HEK293 (cell line): Measurements from ENCODE around the gene NCK1.

Source experiments
- SALL2 ChIP-seq: fragments of 450-650 bp; formaldehyde crosslinking; IDR thresholded peaks from 2 replicates; pipeline ENCODE4 v1.5.0; 2017; ENCODE audit warnings: missing biosample characterization, mild to moderate bottlenecking, missing genetic modification characterization, borderline replicate concordance
- TCF7L2 ChIP-seq: IDR thresholded peaks from 2 replicates; pipeline ENCODE4 v1.6.1; 2011; ENCODE audit warnings: low read depth, mild to moderate bottlenecking, inconsistent platforms, low read length, moderate library complexity, borderline replicate concordance
- TRIM28 ChIP-seq: IDR thresholded peaks from 2 replicates; pipeline ENCODE4 v1.6.1; 2011; ENCODE audit warnings: low read length, control low read depth, borderline replicate concordance
- ZNF391 ChIP-seq: fragments of 450-650 bp; formaldehyde crosslinking; IDR thresholded peaks from 2 replicates; pipeline ENCODE4 v1.5.1; 2016; ENCODE audit warnings: low read depth, missing biosample characterization, missing genetic modification characterization, borderline replicate concordance
- ZNF623 ChIP-seq: fragments of 450-650 bp; formaldehyde crosslinking; IDR thresholded peaks from 2 replicates; pipeline ENCODE4 v1.5.1; 2016; ENCODE audit warnings: missing biosample characterization, missing genetic modification characterization
- ZNF830 ChIP-seq: fragments of 450-650 bp; IDR thresholded peaks from 2 replicates; pipeline ENCODE4 v1.5.0; 2018; ENCODE audit warnings: missing biosample characterization, missing genetic modification characterization, low read depth, mild to moderate bottlenecking, moderate library complexity
- TF ChIP-seq, protein P1 (sequence below): fragments of 450-650 bp; formaldehyde crosslinking; IDR thresholded peaks from 2 replicates; pipeline ENCODE4 v1.5.1; 2017; ENCODE audit warnings: missing biosample characterization, missing genetic modification characterization
- TF ChIP-seq, protein P2 (sequence below): fragments of 450-650 bp; formaldehyde crosslinking; IDR thresholded peaks from 2 replicates; pipeline ENCODE4 v1.5.1; 2016; ENCODE audit warnings: missing biosample characterization, missing genetic modification characterization
- TF ChIP-seq, protein P3 (sequence below): fragments of 450-650 bp; formaldehyde crosslinking; conservative IDR thresholded peaks from 2 replicates; pipeline ENCODE4 v1.5.1; 2016; ENCODE audit warnings: low read depth, missing biosample characterization, missing genetic modification characterization
- TF ChIP-seq, protein P4 (sequence below): fragments of 450-650 bp; formaldehyde crosslinking; IDR thresholded peaks from 2 replicates; pipeline ENCODE4 v1.5.1; 2016; ENCODE audit warnings: missing biosample characterization, missing genetic modification characterization
- TF ChIP-seq, protein P5 (sequence below): fragments of 450-650 bp; formaldehyde crosslinking; IDR thresholded peaks from 2 replicates; pipeline ENCODE4 v1.5.1; 2017; ENCODE audit warnings: missing biosample characterization, missing genetic modification characterization
- TF ChIP-seq, protein P6 (sequence below): fragments of 450-650 bp; formaldehyde crosslinking; IDR thresholded peaks from 2 replicates; pipeline ENCODE4 v1.5.1; 2016; ENCODE audit warnings: missing biosample characterization, missing genetic modification characterization

DNA sequence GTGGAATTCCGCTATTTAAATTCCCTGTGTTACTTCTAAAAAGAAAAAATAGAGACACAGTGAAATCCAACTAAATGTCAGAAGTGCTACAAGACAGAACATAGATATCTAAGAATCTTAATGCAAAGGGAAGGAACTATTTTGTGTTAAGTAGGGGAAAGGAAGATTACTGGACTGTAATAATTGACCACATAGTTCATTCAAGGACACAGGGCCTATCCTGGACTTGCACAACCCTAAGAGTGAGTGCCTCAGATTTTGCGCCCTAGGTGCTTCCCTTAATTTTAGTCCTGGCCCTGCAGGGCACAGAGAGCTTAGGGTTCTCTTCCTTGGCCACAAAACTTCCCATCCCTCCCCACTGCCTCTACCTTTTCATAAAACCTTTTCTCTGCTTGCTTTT lies 92.2 kb downstream of the NCK1 start:
- TF ChIP-seq ZNF830 (tag by site-specific recombination) (no peak), ZNF391 (tag by site-specific recombination) (no peak), TRIM28 (no peak), SALL2 (no peak), TCF7L2 (no peak), ZNF623 (no peak)
- TF ChIP-seq, protein P1, sequence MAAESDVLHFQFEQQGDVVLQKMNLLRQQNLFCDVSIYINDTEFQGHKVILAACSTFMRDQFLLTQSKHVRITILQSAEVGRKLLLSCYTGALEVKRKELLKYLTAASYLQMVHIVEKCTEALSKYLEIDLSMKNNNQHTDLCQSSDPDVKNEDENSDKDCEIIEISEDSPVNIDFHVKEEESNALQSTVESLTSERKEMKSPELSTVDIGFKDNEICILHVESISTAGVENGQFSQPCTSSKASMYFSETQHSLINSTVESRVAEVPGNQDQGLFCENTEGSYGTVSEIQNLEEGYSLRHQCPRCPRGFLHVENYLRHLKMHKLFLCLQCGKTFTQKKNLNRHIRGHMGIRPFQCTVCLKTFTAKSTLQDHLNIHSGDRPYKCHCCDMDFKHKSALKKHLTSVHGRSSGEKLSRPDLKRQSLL (tag by site-specific recombination), result no peak
- TF ChIP-seq, protein P2, sequence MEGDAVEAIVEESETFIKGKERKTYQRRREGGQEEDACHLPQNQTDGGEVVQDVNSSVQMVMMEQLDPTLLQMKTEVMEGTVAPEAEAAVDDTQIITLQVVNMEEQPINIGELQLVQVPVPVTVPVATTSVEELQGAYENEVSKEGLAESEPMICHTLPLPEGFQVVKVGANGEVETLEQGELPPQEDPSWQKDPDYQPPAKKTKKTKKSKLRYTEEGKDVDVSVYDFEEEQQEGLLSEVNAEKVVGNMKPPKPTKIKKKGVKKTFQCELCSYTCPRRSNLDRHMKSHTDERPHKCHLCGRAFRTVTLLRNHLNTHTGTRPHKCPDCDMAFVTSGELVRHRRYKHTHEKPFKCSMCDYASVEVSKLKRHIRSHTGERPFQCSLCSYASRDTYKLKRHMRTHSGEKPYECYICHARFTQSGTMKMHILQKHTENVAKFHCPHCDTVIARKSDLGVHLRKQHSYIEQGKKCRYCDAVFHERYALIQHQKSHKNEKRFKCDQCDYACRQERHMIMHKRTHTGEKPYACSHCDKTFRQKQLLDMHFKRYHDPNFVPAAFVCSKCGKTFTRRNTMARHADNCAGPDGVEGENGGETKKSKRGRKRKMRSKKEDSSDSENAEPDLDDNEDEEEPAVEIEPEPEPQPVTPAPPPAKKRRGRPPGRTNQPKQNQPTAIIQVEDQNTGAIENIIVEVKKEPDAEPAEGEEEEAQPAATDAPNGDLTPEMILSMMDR, result no peak
- TF ChIP-seq, protein P3, sequence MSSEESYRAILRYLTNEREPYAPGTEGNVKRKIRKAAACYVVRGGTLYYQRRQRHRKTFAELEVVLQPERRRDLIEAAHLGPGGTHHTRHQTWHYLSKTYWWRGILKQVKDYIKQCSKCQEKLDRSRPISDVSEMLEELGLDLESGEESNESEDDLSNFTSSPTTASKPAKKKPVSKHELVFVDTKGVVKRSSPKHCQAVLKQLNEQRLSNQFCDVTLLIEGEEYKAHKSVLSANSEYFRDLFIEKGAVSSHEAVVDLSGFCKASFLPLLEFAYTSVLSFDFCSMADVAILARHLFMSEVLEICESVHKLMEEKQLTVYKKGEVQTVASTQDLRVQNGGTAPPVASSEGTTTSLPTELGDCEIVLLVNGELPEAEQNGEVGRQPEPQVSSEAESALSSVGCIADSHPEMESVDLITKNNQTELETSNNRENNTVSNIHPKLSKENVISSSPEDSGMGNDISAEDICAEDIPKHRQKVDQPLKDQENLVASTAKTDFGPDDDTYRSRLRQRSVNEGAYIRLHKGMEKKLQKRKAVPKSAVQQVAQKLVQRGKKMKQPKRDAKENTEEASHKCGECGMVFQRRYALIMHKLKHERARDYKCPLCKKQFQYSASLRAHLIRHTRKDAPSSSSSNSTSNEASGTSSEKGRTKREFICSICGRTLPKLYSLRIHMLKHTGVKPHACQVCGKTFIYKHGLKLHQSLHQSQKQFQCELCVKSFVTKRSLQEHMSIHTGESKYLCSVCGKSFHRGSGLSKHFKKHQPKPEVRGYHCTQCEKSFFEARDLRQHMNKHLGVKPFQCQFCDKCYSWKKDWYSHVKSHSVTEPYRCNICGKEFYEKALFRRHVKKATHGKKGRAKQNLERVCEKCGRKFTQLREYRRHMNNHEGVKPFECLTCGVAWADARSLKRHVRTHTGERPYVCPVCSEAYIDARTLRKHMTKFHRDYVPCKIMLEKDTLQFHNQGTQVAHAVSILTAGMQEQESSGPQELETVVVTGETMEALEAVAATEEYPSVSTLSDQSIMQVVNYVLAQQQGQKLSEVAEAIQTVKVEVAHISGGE (tag by site-specific recombination), result no peak
- TF ChIP-seq, protein P4, sequence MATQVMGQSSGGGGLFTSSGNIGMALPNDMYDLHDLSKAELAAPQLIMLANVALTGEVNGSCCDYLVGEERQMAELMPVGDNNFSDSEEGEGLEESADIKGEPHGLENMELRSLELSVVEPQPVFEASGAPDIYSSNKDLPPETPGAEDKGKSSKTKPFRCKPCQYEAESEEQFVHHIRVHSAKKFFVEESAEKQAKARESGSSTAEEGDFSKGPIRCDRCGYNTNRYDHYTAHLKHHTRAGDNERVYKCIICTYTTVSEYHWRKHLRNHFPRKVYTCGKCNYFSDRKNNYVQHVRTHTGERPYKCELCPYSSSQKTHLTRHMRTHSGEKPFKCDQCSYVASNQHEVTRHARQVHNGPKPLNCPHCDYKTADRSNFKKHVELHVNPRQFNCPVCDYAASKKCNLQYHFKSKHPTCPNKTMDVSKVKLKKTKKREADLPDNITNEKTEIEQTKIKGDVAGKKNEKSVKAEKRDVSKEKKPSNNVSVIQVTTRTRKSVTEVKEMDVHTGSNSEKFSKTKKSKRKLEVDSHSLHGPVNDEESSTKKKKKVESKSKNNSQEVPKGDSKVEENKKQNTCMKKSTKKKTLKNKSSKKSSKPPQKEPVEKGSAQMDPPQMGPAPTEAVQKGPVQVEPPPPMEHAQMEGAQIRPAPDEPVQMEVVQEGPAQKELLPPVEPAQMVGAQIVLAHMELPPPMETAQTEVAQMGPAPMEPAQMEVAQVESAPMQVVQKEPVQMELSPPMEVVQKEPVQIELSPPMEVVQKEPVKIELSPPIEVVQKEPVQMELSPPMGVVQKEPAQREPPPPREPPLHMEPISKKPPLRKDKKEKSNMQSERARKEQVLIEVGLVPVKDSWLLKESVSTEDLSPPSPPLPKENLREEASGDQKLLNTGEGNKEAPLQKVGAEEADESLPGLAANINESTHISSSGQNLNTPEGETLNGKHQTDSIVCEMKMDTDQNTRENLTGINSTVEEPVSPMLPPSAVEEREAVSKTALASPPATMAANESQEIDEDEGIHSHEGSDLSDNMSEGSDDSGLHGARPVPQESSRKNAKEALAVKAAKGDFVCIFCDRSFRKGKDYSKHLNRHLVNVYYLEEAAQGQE, result no peak
- TF ChIP-seq, protein P5, sequence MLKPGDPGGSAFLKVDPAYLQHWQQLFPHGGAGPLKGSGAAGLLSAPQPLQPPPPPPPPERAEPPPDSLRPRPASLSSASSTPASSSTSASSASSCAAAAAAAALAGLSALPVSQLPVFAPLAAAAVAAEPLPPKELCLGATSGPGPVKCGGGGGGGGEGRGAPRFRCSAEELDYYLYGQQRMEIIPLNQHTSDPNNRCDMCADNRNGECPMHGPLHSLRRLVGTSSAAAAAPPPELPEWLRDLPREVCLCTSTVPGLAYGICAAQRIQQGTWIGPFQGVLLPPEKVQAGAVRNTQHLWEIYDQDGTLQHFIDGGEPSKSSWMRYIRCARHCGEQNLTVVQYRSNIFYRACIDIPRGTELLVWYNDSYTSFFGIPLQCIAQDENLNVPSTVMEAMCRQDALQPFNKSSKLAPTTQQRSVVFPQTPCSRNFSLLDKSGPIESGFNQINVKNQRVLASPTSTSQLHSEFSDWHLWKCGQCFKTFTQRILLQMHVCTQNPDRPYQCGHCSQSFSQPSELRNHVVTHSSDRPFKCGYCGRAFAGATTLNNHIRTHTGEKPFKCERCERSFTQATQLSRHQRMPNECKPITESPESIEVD, result no peak
- TF ChIP-seq, protein P6, sequence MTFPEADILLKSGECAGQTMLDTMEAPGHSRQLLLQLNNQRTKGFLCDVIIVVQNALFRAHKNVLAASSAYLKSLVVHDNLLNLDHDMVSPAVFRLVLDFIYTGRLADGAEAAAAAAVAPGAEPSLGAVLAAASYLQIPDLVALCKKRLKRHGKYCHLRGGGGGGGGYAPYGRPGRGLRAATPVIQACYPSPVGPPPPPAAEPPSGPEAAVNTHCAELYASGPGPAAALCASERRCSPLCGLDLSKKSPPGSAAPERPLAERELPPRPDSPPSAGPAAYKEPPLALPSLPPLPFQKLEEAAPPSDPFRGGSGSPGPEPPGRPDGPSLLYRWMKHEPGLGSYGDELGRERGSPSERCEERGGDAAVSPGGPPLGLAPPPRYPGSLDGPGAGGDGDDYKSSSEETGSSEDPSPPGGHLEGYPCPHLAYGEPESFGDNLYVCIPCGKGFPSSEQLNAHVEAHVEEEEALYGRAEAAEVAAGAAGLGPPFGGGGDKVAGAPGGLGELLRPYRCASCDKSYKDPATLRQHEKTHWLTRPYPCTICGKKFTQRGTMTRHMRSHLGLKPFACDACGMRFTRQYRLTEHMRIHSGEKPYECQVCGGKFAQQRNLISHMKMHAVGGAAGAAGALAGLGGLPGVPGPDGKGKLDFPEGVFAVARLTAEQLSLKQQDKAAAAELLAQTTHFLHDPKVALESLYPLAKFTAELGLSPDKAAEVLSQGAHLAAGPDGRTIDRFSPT, result no peak
